Neural cell (in vitro differentiated cells): ENCODE results near the gene NUTF2.

Experiments used
- CTCF ChIP-seq: fragments of 450-650 bp; IDR thresholded peaks from 2 replicates; pipeline ENCODE4 v1.5.1; 2014; ENCODE audit warnings: antibody characterized with exemption, mild to moderate bottlenecking, moderate library complexity; ENCODE audit not compliant: poor library complexity, severe bottlenecking
- EP300 ChIP-seq: fragments of 450-650 bp; conservative IDR thresholded peaks from 2 replicates; pipeline ENCODE4 v1.6.1; 2014; ENCODE audit warnings: antibody characterized with exemption, mild to moderate bottlenecking, moderate library complexity; ENCODE audit not compliant: poor library complexity, severe bottlenecking
- EZH2 ChIP-seq: fragments of 200-600, 300-800 bp; shearing (Covaris generic), sonication (generic); IDR thresholded peaks from 2 replicates; pipeline ENCODE4 v1.6.1; 2014; ENCODE audit warnings: antibody characterized with exemption, low read length, borderline replicate concordance, mild to moderate bottlenecking; ENCODE audit not compliant: insufficient read depth, poor library complexity, severe bottlenecking
- MXI1 ChIP-seq: fragments of 450-650 bp; conservative IDR thresholded peaks from 2 replicates; pipeline ENCODE4 v1.6.1; 2014; ENCODE audit warnings: antibody characterized with exemption, mild to moderate bottlenecking; ENCODE audit not compliant: poor library complexity, severe bottlenecking
- POLR2AphosphoS5 ChIP-seq: IDR thresholded peaks from 2 replicates; pipeline ENCODE4 v1.6.1; 2012
- RAD21 ChIP-seq: fragments of 450-650 bp; conservative IDR thresholded peaks from 2 replicates; pipeline ENCODE4 v1.6.1; 2014; ENCODE audit warnings: antibody characterized with exemption, mild to moderate bottlenecking, moderate library complexity
- REST ChIP-seq: IDR thresholded peaks from 2 replicates; pipeline ENCODE4 v1.6.1; 2012; ENCODE audit warnings: borderline replicate concordance
- SMC3 ChIP-seq: fragments of 450-650 bp; conservative IDR thresholded peaks from 2 replicates; pipeline ENCODE4 v1.6.1; 2014; ENCODE audit warnings: antibody characterized with exemption, mild to moderate bottlenecking, moderate library complexity; ENCODE audit not compliant: poor library complexity

- TF ChIP-seq EZH2 (no peak), SMC3 (no peak), CTCF (no peak), POLR2AphosphoS5 (no peak), EP300 (no peak), RAD21 (no peak), MXI1 (no peak), REST (no peak)
These were observed 35.0 kb downstream of the NUTF2 start for GRCh38 chr16:67881621-67882161.
